Pons (tissue), 1 donor: ENCODE measurements around the gene AIP.
"Not testable (repeated sequence)": the region's sequence is repeated elsewhere in the genome, so short reads cannot be mapped to it uniquely, and the experiment has no call there.

Source experiments
- DNase-seq: peaks from one replicate; pipeline ENCODE4 v3.0.0-alpha.2; 2016; ENCODE audit warnings: low spot score

AIP gene

GRCh38 chr11:67507242-67507863 is 24.5 kb downstream of the AIP start:
- no peak for DNase-seq

DNA sequence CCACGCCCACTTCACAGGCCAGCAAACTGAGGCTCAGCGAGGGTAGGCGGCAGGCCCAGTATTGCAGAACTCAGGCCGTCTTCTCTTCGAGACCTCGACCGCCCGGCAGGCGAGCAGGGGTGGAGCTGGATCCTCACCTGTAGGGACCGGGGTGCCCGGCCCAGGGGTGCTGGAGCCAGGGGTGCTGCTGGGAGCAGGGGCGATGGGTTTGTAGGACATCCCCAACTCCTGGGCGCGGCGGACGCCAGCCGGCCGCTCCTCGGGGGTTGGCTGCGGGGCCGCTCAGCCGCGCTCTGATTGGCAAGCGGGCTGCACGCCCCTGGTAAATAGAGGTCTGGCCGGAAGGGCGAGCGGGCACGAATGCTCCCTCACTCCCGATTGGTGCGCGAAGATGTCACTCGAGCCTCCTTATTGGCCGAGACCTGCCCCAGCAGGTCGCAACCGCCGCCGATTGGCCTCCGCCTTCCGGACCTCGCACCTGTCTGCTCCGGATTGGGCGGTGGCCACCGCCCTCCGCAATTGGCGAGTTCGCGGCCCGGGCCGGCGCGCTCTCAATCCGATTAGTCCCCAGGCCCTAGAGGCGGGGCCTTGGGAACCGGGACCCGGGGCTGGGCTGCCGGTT is 25.1 kb downstream of the AIP start, which contains the start of gene CDK2AP2:
Gene CDK2AP2 (minus strand): TSS at position 299 of the 622 bp plus-strand sequence. CDS start 80 bp downstream, at position 219.
- peak; percentile 98 for DNase-seq

- peak; percentile 94 for DNase-seq
Measured at GRCh38 chr11:67508486-67509121, 25.8 kb downstream of the AIP start.

DNA sequence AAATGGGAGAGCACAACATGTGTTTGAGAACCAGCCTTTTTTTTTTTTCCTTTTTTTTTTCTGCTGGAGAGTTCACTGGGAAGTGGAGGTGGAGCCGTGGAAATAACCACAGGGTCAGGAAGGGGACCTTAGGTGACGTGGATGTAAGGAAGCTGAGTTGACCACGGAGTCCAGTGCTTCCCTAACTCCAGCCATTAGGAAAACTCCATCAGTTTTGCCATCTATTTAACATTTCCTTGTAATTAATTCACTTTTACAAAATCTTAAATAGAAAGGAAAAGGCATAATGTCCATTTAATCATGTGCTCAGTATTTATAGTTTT is 27.2 kb downstream of the AIP start:
- no peak for DNase-seq

DNA sequence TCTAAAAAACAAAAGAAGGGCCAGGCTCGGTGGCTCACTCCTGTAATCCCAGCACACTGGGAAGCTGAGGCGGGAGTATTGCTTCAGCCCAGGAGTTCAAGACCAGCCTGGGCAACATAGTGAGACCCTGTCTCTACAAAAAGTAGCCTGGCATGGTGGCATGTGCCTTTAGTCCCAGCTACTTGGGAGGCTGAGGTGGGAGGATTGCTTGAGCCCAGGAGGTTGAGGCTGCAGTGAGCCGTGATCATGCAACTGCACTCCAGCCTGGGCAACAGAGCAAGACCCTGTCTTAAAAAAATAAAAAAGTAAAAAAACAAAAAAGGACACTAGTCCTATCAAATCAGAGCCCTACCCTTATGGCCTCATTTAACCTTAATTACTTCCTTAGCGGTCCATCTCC is 28.7 kb downstream of the AIP start:
- not testable (repeated sequence) for DNase-seq

DNA sequence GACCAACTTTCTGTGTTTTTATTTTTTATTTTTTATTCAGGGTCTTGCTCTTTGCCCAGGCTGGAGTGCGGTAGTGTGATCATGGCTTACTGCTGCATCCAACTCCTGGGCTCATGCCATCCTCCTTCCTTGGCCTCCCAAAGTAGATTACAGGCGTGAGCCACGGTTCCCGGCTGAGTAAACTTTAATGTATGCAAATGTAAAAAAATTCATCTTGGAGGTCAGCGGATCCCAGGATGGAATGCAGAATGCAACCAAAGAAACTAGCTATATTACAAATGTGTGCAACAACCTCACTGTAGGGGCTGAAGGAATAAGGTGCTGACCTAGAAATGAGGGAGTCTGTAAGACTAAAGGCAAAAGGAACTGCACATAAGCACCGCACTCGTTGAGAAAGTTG is 31.3 kb downstream of the AIP start:
- DNase-seq = no peak

DNA sequence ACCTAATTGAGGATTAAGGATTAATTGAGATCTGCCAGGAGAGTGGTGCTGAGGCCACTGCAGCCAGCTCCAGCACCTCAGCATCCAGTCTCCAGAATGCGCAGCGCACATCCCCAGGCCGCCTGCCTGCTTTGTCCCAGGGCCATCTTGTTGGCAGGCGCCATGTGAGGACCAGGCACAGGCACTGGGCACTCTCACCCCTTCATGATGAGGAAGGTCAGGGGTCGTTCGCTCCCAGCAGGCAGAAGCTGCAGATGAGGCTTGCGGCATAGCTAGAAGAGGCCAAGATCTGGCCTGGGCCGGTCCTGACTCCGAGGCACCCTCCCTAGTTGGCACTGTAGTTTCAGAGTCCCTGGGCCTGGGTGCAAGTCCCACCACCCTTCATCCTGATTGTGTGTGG is 34.0 kb downstream of the AIP start:
- no peak for DNase-seq

DNA sequence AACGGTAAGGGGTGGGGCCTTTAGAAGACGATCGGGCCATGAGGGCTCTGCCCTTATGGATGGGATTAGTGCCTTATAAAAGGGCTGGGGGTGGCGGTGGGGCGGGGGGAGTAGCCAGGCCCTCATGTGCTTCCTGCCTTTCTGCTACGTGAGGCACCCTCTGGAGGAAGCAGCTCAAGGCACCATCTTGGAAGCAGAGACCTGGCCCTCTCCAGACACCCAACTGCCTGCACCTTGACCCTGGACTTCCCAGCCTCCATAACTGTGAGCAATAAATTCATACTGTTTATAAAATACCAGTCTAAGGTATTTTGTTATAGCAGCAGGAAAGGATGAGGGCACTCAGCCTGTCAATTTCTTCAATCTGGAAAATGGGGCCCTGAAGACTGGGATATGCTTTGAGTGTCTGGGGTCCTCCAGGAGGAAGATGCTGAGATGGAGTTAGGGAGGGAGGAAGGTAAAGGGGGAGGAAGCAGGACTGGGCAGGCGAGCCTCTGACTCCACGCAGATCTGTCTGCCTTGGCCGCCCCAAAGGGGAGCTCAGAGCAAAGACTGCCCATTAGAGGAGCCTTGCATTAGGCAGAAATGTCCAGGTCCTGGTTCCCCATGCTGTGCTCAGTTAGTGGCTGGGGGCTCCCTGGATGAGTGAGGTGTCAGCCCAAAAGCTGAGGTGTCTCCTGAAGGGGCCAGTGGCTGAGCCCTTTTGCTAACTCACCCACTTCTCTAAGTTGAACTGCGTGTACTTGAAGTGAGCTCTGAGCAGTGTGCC is 35.1 kb downstream of the AIP start:
- no peak for DNase-seq

DNA sequence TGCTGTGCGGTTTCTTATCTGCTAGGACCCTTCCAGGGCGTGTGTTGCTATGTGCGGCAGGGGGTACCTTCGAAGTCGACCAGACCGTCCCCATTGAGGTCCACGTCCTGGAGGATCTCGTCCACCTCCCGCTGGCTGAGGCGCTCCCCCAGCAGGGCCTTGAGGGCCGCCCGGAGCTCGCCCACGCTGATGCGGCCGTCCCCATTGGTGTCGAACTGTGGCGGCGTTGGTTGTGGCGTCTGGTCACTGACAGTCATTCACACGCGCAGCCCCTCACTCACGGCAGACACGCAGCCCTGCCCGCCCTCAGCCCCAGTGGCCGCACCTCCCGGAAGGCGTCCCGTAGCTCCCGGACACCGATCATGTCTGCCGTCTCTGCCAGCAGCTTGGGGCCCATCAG is 36.9 kb downstream of the AIP start:
- no peak for DNase-seq

- DNase-seq = no peak
Measured at GRCh38 chr11:67520856-67521824, 38.3 kb downstream of the AIP start.

DNA sequence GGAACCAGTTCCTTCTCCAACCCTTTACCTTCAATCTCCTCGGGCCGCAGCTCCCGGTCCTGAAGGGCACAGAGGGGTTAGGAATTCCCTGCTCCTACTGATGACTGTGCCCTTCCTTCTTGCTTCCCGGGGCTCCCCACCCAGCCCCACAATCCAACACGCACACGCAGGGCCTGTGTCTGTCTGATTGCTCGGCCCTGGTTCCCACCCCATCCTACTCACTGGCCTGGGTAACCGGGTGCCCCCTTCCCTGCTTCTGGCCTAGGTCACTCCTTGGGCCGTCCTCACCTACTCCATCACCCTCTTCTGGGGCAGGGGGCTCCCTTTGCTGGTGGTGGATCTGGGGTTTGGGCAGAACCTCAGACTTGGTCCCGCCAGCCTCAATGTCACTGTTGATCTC is 39.1 kb downstream of the AIP start:
- no peak for DNase-seq

DNA sequence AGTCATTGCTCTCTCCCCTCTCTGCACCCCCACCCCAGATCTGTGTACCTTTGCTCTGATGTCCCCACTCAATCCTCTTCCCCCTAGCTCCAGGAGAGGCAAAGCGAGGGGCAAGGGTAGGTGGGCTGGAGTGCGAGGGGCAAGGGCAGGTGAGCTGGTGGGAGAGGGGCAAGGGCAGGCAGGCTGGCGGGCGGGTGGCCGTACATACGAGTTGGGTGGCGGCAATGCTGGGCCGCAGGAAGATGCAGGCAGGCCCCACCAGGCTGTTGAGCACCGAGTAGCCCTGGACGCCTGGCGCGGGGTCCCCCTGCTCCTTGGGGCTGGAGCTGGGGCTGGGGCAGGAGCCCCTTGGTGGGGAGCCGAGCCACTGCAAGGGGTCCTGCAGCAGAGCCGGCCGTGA is 39.5 kb downstream of the AIP start:
- no peak for DNase-seq

DNA sequence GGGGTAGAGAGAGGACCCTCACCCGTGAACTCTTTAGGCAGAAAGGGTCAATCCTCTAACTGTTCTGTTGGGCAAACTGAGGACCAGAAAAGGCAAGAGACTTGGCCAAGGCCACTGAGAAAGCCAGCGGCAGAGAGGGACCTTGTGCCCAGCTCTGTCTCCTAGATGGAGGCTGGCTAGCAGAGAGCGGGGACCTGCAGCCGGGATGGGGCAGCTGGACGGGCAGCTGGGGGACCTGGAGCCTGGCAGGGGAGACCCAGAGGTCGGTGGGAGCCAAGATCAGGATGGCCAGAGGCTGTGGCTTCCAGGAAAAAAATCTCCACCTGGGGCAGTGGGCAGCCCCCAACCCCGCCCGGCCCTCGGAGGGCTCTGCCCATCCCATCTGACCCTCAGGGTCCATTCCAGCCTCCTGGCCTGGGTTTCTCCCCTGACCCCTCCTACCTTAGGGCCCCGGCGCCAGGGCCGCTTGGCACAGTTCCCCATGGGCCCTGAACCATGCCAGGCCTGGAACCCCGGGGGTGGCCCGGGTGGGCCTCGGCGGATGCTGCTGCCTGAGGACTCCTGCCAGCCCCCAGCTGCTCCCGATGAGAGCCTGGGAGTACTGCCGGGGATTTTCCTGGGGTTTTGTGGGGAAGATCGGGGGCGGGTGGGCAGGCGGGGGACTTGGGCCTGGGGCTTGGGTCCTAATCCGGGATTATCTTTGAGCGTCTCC is 40.2 kb downstream of the AIP start, which contains the start of gene CABP2:
Gene CABP2 (minus strand): TSS at position 603 of the 712 bp plus-strand sequence. CDS start 120 bp downstream, at position 483.
- DNase-seq = no peak

DNA sequence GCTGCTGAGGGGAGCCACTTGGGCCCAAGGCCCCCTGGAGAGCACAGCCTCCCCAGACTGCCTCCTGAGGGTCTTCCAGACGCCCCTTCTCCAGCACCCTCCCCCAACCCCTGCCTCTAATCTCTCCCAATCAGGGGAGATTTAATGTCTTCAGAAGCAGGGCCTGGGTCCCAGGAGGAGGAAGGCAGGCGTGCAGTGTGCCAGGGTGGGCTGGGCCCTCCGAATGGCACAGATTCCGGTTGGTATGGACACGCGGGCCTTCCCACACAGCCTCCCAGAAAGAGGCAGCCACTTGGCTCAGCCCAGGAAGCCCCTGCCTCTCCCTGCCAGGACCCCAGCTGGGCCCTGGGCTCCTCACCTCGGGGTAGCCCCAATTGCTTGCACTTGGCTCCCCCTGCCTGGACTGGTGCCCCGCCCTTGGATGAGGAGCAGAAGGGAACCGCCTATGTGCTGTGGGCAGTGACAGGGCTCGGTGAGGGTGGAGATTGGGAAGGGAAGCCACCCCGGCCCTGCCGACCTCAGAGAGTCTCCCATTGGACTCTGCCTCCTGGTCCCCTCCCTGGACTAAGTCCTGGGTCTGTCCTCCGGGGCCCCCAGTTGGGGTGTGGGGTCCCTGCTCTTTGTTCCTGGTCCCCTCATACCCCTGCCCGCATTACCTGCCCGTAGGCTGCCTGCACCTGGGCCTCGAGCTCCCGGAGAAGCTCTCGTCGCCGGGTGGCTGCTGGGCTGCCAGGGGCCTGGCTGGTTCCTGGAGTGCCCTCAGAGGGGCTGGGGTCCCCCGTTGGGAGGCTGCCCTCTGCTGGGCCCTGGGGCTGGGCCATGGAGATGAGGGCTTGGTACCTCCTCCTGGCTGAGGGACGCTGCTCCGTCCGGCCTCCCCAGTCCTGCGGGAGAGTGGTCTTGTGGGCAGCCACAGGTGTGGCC is 41.0 kb downstream of the AIP start:
- no peak for DNase-seq

DNA sequence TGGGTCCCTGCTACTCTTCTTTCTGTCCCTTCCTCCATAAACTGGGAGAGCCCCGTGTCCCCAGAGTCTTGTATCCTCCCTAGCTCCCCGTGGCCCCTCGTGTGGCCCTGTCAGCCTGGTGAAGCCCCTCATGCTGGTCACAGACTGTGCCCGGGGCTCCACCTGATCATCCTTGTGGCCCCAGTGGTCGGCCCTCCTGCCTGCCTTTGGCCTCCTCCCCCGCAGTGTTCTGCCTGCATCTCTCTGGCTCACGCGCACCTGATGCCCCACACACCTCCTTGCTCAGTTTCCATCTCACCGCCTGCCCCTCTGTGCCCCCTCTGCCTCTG is 41.6 kb downstream of the AIP start:
- DNase-seq = no peak

DNA sequence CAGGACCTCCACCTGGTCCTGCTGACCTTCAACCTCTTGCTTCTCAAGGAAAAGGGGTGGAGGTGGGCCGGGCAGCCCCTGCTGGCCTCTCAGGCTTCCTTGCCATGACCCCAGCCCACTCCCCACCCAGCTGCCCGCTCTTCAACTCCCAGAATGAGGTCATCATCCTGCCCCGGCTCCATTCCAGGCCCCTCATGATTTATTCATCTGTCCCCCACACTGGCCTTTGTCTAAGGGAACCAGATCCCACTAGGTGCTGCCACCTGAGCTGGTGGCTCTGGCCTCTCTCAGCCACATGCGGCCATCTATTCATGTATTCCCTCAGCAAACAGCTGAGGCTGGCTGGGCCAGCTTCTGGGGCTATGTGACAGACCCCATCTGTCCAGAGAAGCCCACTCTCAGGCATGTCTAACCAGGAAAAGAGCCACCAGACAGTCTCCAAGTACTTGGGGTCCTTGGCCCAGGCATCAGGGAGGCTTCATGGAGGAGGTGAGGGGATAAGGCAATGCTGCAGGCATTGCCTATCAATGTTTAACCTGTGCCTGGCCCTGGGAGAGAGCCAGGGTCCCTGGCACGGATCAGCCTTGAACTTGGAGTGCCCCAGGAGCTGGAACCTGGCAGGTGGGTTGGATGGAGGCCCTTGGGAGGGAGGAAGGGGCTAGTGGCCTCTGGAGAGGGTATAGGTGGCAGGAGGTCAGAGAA is 42.6 kb downstream of the AIP start:
- no peak for DNase-seq

GRCh38 chr11:67528376-67528775 is 45.5 kb downstream of the AIP start:
- no peak for DNase-seq

- no peak for DNase-seq
Measured at GRCh38 chr11:67530282-67530592, 47.4 kb downstream of the AIP start.

DNA sequence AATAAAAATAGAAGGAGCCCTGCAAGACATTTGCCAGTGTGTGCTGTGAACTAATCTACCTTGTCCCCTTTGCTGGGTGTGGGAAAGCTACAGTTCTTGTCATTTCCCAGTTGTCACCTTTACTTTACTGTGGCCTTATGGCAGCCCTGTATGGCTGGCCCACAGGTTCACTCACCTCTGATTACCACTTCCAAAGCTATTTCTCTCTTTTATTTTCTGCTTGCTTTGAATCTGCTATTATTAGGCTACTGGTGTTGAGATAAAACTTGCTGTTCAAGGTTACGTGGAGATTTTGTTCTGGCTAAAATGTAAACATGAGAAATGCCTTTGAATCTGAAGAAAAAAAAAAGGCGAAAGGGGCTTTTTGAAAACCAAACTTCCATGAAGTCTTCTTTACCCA is 50.1 kb downstream of the AIP start:
- no peak for DNase-seq
